Lung (tissue), 12 donors: Measurements from ENCODE around the gene SLC39A12. TPM values are rescaled to one million over a fixed set of nuclear protein-coding genes. Genes with fewer than 3 reads are reported as not detected.

ENCODE experiments used
- ATAC-seq: fragments of 200-7000 bp; cut with Tn5 transposase; one replicate; pipeline ENCODE4 v1.9.1; 2020; ENCODE audit warnings: moderate number of reproducible peaks; ENCODE audit not compliant: insufficient read depth, low FRiP score
- DNase-seq, 3 donors: peaks; one replicate each; pipeline ENCODE4 v3.0.0-alpha.2; 2013 to 2017
- H3K27ac ChIP-seq, 2 donors: one replicate each; pipeline ENCODE4 v1.5.1; 2013; ENCODE audit warnings: mild to moderate bottlenecking in 2 of 2, moderate library complexity in 2 of 2, control low read depth in 1 of 2, inconsistent platforms in 1 of 2, low read depth in 1 of 2, low read length in 1 of 2
- H3K27me3 ChIP-seq, 3 donors: one replicate each; pipeline ENCODE4 v1.5.1; 2013; ENCODE audit warnings: low read length in 2 of 3; ENCODE audit not compliant: control insufficient read depth in 3 of 3, insufficient read depth in 3 of 3
- H3K36me3 ChIP-seq, 4 donors: one replicate each; pipeline ENCODE4 v1.5.1; 2013; ENCODE audit warnings: low read length in 4 of 4, mild to moderate bottlenecking in 1 of 4, moderate library complexity in 1 of 4; ENCODE audit not compliant: control insufficient read depth in 4 of 4, insufficient read depth in 4 of 4
- H3K4me1 ChIP-seq, 5 donors: one replicate each; pipeline ENCODE4 v1.5.1; 2013; ENCODE audit warnings: low read length in 5 of 5, mild to moderate bottlenecking in 2 of 5, moderate library complexity in 1 of 5; ENCODE audit not compliant: control insufficient read depth in 5 of 5, insufficient read depth in 5 of 5
- H3K4me3 ChIP-seq: one replicate; pipeline ENCODE4 v1.5.1; 2013; ENCODE audit warnings: mild to moderate bottlenecking, control low read depth, moderate library complexity
- H3K9ac ChIP-seq, 2 donors: one replicate each; pipeline ENCODE4 v1.5.1; 2013; ENCODE audit warnings: low read length in 2 of 2, control low read depth in 1 of 2; ENCODE audit not compliant: insufficient read depth in 1 of 2
- H3K9me3 ChIP-seq, 4 donors: one replicate each; pipeline ENCODE4 v1.5.1; 2013; ENCODE audit warnings: low read length in 3 of 4, mild to moderate bottlenecking in 1 of 4, moderate library complexity in 1 of 4; ENCODE audit not compliant: control insufficient read depth in 4 of 4, insufficient read depth in 3 of 4
- WGBS, 2 donors: extraction: QIAGEN DNeasy Blood & Tissue Kit; methylation state at CpG; one replicate each; pipeline ENCODE4 v1.1.7; 2013; 5-methylcytosine and 5-hydroxymethylcytosine counted together
- polyA plus RNA-seq, 2 donors: library from polyadenylated mRNA; stranded (reverse); fragments of 200-250 nt; gene quantifications; one replicate each; pipeline ENCODE4 v1.2.1, GENCODE V29; 2013
- total RNA-seq, 2 donors: library from RNA; depleted of rRNA in 1 of 2; stranded (reverse); fragments of >200 nt in 1 of 2; gene quantifications; one replicate each; pipeline ENCODE4 v1.2.1, GENCODE V29; 2014 to 2021
- TF ChIP-seq, protein P1 (sequence below): IDR thresholded peaks from 2 replicates; pipeline ENCODE4 v1.5.1; 2012; ENCODE audit warnings: mild to moderate bottlenecking; ENCODE audit errors: control extremely low read depth, extremely low read depth
- donor health status: control.
- donor health status: control.
- donor health status: Bipolar disorder and iron deficiency.
- donor health status: healthy.
- donor health status: DM: yes; HTN: yes; CAD: no.

SLC39A12 gene
- total and polyA plus RNA-seq, 4 donors = 0.03 to 0.26 TPM; not detected in 2

GRCh38 chr10:18068401-18068800 lies 116.7 kb downstream of the SLC39A12 start:
- H3K9ac ChIP-seq = no peak overlapping the region
- no peak for ATAC-seq
- WGBS, 2 donors = 87 to 91% methylated on average over 4 of the region's 4 CpGs

GRCh38 chr10:18071591-18071990 lies 119.9 kb downstream of the SLC39A12 start:
- Histone ChIP-seq H3K27ac (no peak overlapping the region), H3K4me3 (no peak overlapping the region), H3K4me1 (no peaks in the 10 kb centered on the region), H3K36me3 (no peaks in the 10 kb centered on the region), H3K27me3 (no peaks in the 10 kb centered on the region), H3K9me3 (peaks cover 0 to 7% (median 1%) of the 10 kb centered on the region in 4 donors), H3K9ac (no peak overlapping the region)
- no peak for DNase-seq
- ATAC-seq = no peak
- WGBS, 2 donors = 76 to 80% methylated on average over 2 of the region's 2 CpGs
- TF ChIP-seq, protein P1, sequence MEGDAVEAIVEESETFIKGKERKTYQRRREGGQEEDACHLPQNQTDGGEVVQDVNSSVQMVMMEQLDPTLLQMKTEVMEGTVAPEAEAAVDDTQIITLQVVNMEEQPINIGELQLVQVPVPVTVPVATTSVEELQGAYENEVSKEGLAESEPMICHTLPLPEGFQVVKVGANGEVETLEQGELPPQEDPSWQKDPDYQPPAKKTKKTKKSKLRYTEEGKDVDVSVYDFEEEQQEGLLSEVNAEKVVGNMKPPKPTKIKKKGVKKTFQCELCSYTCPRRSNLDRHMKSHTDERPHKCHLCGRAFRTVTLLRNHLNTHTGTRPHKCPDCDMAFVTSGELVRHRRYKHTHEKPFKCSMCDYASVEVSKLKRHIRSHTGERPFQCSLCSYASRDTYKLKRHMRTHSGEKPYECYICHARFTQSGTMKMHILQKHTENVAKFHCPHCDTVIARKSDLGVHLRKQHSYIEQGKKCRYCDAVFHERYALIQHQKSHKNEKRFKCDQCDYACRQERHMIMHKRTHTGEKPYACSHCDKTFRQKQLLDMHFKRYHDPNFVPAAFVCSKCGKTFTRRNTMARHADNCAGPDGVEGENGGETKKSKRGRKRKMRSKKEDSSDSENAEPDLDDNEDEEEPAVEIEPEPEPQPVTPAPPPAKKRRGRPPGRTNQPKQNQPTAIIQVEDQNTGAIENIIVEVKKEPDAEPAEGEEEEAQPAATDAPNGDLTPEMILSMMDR = no peak

More at GRCh38 chr10:18068401-18068800, 116.7 kb downstream of the SLC39A12 start:
- no peak for DNase-seq
- TF ChIP-seq, protein P1 = no peak
- Histone ChIP-seq H3K27ac (no peak overlapping the region), H3K27me3 (no peaks in the 10 kb centered on the region), H3K9me3 (peaks cover 0 to 7% (median 0%) of the 10 kb centered on the region in 4 donors), H3K4me1 (no peaks in the 10 kb centered on the region), H3K4me3 (no peak overlapping the region), H3K36me3 (no peaks in the 10 kb centered on the region)

GRCh38 chr10:18073314-18073713 lies 121.6 kb downstream of the SLC39A12 start:
- no peak for DNase-seq
- no peak for ATAC-seq
- no peaks in the 10 kb centered on the region for H3K36me3 ChIP-seq
- TF ChIP-seq, protein P1 = no peak
- H3K27ac ChIP-seq = no peak overlapping the region
- no peak overlapping the region for H3K4me3 ChIP-seq
- 80 to 92% methylated on average over 3 of the region's 3 CpGs for WGBS, 2 donors
- H3K9ac ChIP-seq = no peak overlapping the region
- no peaks in the 10 kb centered on the region for H3K4me1 ChIP-seq
- H3K9me3 ChIP-seq = peaks cover 0 to 5% (median 1%) of the 10 kb centered on the region in 4 donors
- no peaks in the 10 kb centered on the region for H3K27me3 ChIP-seq

DNA sequence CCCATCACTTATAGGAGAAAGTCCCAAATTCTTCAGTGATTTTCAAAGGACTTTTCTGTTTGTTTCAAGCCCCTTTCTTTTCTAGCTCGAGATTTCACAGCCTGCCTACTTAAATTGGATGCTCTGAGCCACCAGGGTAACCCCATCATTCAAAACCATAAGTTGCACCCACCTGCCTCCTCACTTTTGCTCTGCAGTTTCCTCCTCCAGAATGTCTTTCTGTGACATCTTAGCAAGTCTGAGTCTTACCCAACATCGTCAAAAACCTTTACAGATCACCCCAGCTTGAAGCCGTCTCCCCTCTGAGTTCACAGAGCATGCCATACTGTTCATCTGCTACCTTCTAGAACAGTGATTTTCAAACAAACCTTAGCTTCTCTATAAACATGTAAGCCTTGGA lies 124.2 kb downstream of the SLC39A12 start:
- Histone ChIP-seq H3K4me3 (no peak overlapping the region), H3K27me3 (no peaks in the 10 kb centered on the region), H3K9ac (no peak overlapping the region), H3K4me1 (peaks cover 0 to 9% (median 4%) of the 10 kb centered on the region in 5 donors), H3K27ac (no peak overlapping the region), H3K36me3 (no peaks in the 10 kb centered on the region), H3K9me3 (peaks cover 0 to 2% (median 0%) of the 10 kb centered on the region in 4 donors)
- 76 to 86% methylated on average over 3 of the region's 3 CpGs for WGBS, 2 donors
- ATAC-seq (no peak), DNase-seq (no peak)
- TF ChIP-seq, protein P1 = no peak
